Spleen (tissue), 11 donors: ENCODE results near the gene ST6GALNAC3. TPM values are rescaled to one million over a fixed set of nuclear protein-coding genes. Genes with fewer than 3 reads are reported as not detected.

ENCODE experiments used
- DNase-seq: peaks from one replicate; pipeline ENCODE4 v3.0.0-alpha.2; 2020
- H3K27ac ChIP-seq, 8 donors: fragments of 200-600 bp; sonication (generic) in 7 of 8; 1 replicate in 4 of 8; 2 replicates in 4 of 8; pipeline versions ENCODE4 v1.5.0 to v1.8.0; 2016 to 2021; ENCODE audit warnings: inconsistent platforms in 4 of 8, mild to moderate bottlenecking in 4 of 8, moderate library complexity in 1 of 8
- H3K27me3 ChIP-seq, 7 donors: fragments of 200-600 bp; sonication (generic) in 6 of 7; replicated peaks in 1 of 7; 1 replicate in 4 of 7; 2 replicates in 3 of 7; pipeline versions ENCODE4 v1.5.0 to v1.8.0; 2016 to 2021; ENCODE audit warnings: inconsistent platforms in 3 of 7, mild to moderate bottlenecking in 1 of 7
- H3K36me3 ChIP-seq, 6 donors: fragments of 200-600 bp; sonication (generic) in 5 of 6; 1 replicate in 4 of 6; 2 replicates in 2 of 6; pipeline versions ENCODE4 v1.5.0 to v1.8.0; 2016 to 2021; ENCODE audit warnings: inconsistent platforms in 2 of 6
- H3K4me1 ChIP-seq, 6 donors: fragments of 200-600 bp; sonication (generic) in 5 of 6; 1 replicate in 3 of 6; 2 replicates in 3 of 6; pipeline versions ENCODE4 v1.5.0 to v1.8.0; 2016 to 2021; ENCODE audit warnings: inconsistent platforms in 3 of 6
- H3K4me3 ChIP-seq, 8 donors: fragments of 200-600 bp; sonication (generic) in 7 of 8; 1 replicate in 4 of 8; 2 replicates in 4 of 8; pipeline versions ENCODE4 v1.5.0 to v1.8.0; 2016 to 2021; ENCODE audit warnings: inconsistent platforms in 4 of 8, mild to moderate bottlenecking in 4 of 8, moderate library complexity in 2 of 8
- H3K9me3 ChIP-seq, 8 donors: fragments of 200-600 bp; sonication (generic) in 7 of 8; 1 replicate in 4 of 8; 2 replicates in 4 of 8; pipeline versions ENCODE4 v1.5.0 to v1.8.0; 2016 to 2021; ENCODE audit warnings: inconsistent platforms in 4 of 8
- CTCF ChIP-seq, 11 experiments: fragments of 200-600 bp in 7 of 11; fragments of 450-650 bp in 4 of 11; sonication (generic) in 4 of 11; IDR thresholded peaks in 8 of 11; conservative IDR thresholded peaks in 3 of 11; 1 replicate in 7 of 11; 2 replicates in 4 of 11; pipeline versions ENCODE4 v1.4.0 to v1.8.0; 2016 to 2021; ENCODE audit warnings: antibody characterized with exemption in 11 of 11, inconsistent platforms in 4 of 11, mild to moderate bottlenecking in 1 of 11
- POLR2A ChIP-seq, 3 donors: fragments of 450-650 bp; IDR thresholded peaks; one replicate each; pipeline ENCODE4 v1.5.1; 2017; ENCODE audit warnings: antibody characterized with exemption in 3 of 3, mild to moderate bottlenecking in 1 of 3
- POLR2AphosphoS5 ChIP-seq, 3 donors: sonication (generic); formaldehyde crosslinking; IDR thresholded peaks; one replicate each; pipeline ENCODE4 v1.5.1; 2017; ENCODE audit warnings: antibody characterized with exemption in 3 of 3
- WGBS, 5 donors: extraction: QIAGEN DNeasy Blood & Tissue Kit in 3 of 5; methylation state at CpG; one replicate each; pipeline versions ENCODE4 v1.1.5 to v1.1.7; 2013 to 2018; 5-methylcytosine and 5-hydroxymethylcytosine counted together
- intact Hi-C: fragments of 100-400 bp; cut with DNase I; formaldehyde crosslinking; loops from one replicate; pipeline ENCODE4 v1.15.0; 2023; ENCODE audit warnings: low total_unique reads
- polyA plus RNA-seq, 3 donors: library from polyadenylated mRNA; stranded (reverse); fragments of 200-250 nt; gene quantifications; one replicate each; pipeline ENCODE4 v1.2.1, GENCODE V29; 2013
- total RNA-seq, 7 donors: library from RNA; depleted of rRNA in 3 of 7; stranded (reverse); fragments of >200 nt in 3 of 7; fragmentation: NEBNext Ultra II Directional in 4 of 7; extraction: Animal tissue kit (Norgen Biotek cat#: 25700) in 4 of 7; gene quantifications; one replicate each; pipeline versions ENCODE4 v1.1.0 to v1.2.1, GENCODE V29; 2016 to 2021
- donor health status: healthy with polysubstance abuse.
- donor health status: DM: no; HTN: no; CAD: no; lungs with moderate emphysema.
- donor health status: DM: no; HTN: no; CAD: no.
- donor health status: Bipolar disorder and iron deficiency.
- donor health status: healthy.
- donor health status: DM: no; HTN: no; CAD: no.
- donor health status: DM: yes; HTN: yes; CAD: no.

Gene ST6GALNAC3
- total and polyA plus RNA-seq, 10 donors = 0.93 to 24.7 (median 10.1) TPM

- H3K27me3 ChIP-seq = no peaks in the 10 kb centered on the region
- TF ChIP-seq POLR2A (IDR thresholded peaks at IDR 0.05) (no peak), CTCF (IDR thresholded peaks at IDR 0.05 in 8 of 11, conservative IDR thresholded peaks at IDR 0.05 in 3 of 11) (no peak), POLR2AphosphoS5 (IDR thresholded peaks at IDR 0.05) (no peak)
- no peaks in the 10 kb centered on the region for H3K4me1 ChIP-seq
- 41 to 61% (median 55%) methylated on average over 7 of the region's 7 CpGs for WGBS, 5 donors
- no peaks in the 10 kb centered on the region for H3K36me3 ChIP-seq
- H3K27ac ChIP-seq = no peak overlapping the region
- DNase-seq = no peak
- H3K9me3 ChIP-seq = no peaks in the 10 kb centered on the region
- H3K4me3 ChIP-seq = no peak overlapping the region
- intact Hi-C loops = no loop called here
Measured at GRCh38 chr1:76510672-76511557, 436.4 kb downstream of the ST6GALNAC3 start.

- Histone ChIP-seq H3K4me1 (no peaks in the 10 kb centered on the region), H3K27ac (no peak overlapping the region), H3K27me3 (no peaks in the 10 kb centered on the region), H3K9me3 (no peaks in the 10 kb centered on the region), H3K4me3 (no peak overlapping the region), H3K36me3 (no peaks in the 10 kb centered on the region)
- TF ChIP-seq POLR2AphosphoS5 (IDR thresholded peaks at IDR 0.05) (no peak), POLR2A (IDR thresholded peaks at IDR 0.05) (no peak), CTCF (IDR thresholded peaks at IDR 0.05 in 8 of 11, conservative IDR thresholded peaks at IDR 0.05 in 3 of 11) (no peak)
- 55 to 81% (median 72%) methylated on average over 5 of the region's 5 CpGs for WGBS, 5 donors
- intact Hi-C loops = no loop called here
- DNase-seq = no peak
Measured at GRCh38 chr1:76511558-76512179, 437.1 kb downstream of the ST6GALNAC3 start.

DNA sequence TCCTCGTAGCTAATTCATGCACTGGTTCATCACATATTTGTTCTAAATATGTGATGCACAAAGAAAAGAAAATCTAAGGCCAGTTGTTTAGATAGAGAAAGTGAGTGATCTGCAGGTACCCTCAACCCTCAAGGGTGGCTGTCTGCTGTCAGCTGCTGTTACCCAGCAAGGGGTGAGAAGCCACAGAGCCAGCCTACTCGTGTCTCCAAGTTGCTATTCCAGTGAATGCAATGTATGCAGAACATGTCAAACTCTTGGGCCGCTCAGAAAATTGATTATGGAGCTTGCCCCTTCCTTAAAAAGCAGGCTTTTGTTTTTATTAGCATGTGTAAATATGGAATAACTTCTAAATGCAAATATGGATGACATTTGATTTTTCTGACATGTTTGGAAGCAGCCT, 456.4 kb downstream of the ST6GALNAC3 start:
- no peaks in the 10 kb centered on the region for H3K27me3 ChIP-seq

More for the DNA sequence above, 456.4 kb downstream of the ST6GALNAC3 start:
- intact Hi-C loops = no loop called here
- WGBS, 5 donors = 66 to 83% (median 79%) methylated on average over 3 of the region's 3 CpGs
- Histone ChIP-seq H3K4me3 (no peak overlapping the region), H3K9me3 (no peaks in the 10 kb centered on the region), H3K27ac (no peak overlapping the region), H3K4me1 (no peaks in the 10 kb centered on the region), H3K36me3 (no peaks in the 10 kb centered on the region)
- no peak for TF ChIP-seq POLR2AphosphoS5 (IDR thresholded peaks at IDR 0.05)
- no peak for TF ChIP-seq POLR2A (IDR thresholded peaks at IDR 0.05)
- TF ChIP-seq CTCF (IDR thresholded peaks at IDR 0.05 in 8 of 11, conservative IDR thresholded peaks at IDR 0.05 in 3 of 11) = no peak
- DNase-seq = no peak
